Measurements from ENCODE around the gene SRMS.
"Not testable (repeated sequence)": the region's sequence is repeated elsewhere in the genome, so short reads cannot be mapped to it uniquely, and the experiment has no call there.

The SRMS gene

DNA sequence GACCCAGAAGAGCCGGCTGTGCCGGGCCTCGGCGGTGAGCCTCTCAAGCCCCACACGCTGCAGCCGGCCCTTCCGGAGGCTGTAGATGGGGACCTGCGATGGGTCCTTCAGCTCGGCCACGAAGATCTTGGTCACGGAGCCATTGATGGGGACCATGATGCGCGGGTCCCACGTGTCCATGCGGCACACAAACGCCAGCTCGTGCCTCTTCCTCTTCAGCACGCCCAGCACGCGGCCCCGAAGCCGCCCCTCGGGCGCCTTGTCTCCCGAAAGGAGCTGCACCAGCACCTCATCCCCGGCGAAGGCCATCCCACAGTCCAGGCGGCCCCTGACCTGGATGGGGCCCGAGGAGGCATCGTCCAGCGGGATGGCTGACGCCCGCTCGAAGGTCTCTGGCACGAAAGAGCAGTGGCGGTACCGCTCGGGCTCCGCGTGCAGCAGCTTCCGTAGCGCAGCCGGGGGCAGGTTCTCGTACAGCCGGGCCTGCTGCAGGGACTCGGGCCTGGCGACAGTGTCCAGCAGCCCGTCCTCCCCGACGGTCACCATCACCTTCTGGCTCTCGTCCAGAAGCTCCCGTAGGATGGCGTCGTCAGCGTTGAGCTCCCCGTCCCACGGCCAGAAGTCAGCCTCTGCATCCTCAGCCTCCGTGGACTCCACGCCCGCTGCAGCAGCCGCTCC is 17.6 kb upstream of the SRMS start:
- no peak for DNase-seq

GRCh38 chr20:63564036-63564810 is 16.7 kb upstream of the SRMS start:
- DNase-seq, result no peak

DNA sequence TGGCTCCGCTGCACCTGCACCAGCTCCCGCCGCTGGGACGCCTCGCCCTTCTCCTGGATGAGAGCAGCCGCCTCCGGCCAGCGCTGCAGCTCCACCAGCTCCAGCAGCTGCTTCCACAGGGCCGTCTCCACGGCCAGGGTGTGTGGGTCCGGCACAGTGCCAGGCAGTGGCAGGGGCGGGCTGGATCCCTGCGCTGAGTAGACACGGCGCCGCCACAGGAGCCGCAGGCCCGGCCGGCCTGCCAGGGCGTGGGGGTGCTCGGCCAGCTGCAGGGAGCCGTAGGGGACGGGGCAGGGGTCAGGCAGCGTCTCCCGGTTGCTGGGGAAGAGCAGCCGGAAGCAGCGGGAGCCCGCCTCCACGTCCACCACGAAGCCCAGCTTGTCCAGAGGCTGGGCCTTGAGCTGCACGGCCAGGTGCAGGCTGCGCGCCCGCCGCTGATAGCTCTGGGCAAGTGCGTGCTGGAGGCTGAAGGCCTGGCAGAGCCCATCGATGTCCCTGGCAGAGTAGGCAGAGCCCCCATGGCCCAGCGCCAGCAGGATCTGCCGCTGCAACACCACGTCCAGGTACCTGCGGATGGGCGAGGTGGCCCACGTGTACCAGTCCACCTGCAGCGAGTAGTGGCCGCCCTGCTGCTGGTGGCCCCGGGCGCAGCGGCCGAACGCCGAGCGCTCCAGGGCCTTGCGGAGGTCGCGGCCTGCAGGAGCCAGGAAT is 15.8 kb upstream of the SRMS start:
- DNase-seq, result no peak

DNA sequence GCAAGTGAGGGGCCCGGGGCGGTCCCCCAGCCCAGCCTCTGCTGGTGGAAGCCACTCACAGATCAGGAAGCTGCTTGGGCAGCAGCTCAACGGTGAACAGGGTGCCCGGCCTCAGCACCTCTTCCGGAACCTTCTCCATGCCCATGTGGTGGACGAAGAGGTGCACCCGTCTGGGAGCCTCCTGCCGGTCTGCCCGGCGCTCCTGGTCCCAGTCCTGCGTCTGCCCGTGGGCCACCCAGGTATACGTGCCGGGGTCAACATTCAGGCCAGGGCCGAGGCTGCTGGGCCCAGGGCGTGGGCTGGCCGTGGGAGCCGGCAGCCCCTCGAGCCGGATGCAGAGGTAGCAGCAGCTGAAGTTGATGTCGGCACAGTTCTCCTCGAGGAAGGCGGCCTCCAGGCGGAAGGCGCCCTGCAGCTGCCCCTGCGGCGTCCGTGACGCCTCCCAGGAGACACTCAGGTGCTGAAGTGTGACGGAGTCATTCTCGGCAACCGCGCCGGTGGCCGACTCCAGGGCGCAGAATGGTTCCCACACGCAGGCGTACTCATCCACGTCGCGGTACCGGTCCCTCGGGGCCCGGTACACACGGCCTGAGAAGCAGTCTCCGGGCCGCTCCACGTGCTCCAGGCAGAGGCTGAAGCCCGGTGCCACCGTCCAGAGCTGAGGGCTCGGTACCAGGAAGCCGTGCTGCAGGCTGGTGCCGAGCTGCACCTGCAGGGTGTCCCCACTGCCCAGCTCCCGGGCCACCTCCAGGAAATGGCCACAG is 15.1 kb upstream of the SRMS start:
- DNase-seq, result no peak

DNA sequence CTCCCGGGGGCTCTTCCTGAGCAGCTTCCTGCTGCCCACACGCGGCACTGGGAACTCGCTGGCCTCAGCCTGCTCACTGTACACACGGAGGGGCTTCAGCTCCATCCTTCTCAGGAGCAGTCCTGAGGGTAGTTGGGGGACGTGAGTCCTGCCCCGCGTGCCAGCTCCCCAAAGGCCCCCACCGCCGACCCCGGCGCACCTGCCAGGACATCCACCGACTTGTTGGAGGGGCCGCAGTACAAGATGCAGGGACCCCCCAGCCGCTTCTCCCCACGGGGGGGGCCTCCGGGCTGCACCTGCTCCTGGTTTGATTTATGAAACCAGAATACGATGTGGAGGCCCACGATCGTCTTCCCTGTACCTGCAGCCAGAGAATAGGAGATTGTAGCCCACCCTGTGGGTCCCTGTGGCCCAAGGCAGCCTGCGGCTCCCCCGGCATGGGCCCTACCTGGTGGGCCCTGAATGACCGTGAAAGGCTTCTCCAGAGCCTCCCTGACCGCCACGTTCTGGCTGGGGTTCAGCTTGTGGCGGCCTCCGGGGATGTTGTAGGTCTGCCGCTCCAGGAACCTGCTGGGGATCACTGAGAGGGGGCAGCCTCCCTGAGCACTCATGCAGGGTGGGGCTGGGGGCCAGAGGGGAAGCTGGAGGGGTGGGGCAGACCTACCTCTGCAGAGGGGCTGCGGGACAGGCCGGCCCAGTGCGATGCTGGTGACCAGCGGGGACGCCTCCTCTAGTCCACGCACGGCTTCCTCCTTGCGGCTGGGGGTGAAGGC is 14.3 kb upstream of the SRMS start:
- no peak for DNase-seq

DNA sequence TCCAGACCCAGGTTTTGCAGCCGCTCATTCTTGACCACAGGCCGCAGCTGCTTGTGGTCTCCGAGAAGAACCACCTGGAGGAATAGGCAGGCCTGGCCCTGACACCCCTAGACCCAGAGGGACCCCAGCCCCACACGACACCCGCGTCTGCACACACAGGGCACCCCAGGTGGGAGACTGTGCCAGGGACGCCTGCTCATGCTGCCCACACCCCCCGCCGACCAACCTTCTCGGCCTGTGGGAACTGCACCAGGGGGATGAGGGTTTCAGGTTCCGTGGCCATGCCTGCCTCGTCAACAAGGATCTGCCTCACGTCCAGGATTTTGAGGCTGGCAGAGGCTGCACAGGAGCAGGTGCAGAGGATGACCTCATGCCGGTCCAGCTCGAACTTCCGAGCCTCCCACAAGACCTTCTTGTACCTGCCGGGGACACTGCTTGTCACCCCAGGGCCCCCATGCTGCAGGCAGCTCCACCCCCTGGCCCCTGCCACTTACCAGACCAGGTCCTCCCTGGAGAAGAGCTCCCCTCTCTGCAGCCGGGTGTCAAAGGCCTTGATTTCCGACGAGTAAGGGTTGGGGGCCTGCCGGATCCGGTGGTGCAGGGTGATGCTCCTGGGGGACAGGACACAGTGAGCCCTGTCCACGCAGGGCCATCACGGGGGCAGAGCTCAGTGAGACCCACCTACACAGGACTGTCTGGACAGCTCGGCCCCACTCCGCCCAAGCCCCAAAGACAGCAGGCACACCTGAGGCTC is 13.5 kb upstream of the SRMS start:
- no peak for DNase-seq

DNA sequence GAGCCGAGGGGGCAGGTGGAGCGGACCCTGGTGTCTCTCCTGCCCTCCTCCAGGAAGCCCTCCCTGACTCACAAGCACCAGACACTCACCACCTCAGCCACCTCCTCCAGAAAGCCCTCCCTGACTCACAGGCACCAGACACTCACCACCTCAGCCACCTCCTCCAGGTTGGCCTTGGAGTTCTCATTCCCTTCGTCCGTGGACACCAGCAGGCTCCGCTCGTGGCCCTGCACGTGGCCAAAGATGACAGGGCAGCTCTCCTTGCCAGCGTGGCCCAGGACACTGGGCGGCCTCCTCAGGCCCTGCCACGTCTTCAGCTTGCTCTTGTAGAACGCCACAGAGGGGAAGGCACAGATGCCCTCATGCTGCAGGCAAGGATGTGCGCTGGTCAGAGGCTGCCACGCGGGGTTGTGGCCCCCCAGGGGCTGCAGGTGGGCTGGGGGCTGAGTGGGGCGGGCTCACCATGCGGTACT is 12.8 kb upstream of the SRMS start:
- DNase-seq, result no peak

GRCh38 chr20:63559485-63560332 is 12.2 kb upstream of the SRMS start:
- DNase-seq, result not testable (repeated sequence)

GRCh38 chr20:63558804-63559484 is 11.4 kb upstream of the SRMS start:
- no peak for DNase-seq

DNA sequence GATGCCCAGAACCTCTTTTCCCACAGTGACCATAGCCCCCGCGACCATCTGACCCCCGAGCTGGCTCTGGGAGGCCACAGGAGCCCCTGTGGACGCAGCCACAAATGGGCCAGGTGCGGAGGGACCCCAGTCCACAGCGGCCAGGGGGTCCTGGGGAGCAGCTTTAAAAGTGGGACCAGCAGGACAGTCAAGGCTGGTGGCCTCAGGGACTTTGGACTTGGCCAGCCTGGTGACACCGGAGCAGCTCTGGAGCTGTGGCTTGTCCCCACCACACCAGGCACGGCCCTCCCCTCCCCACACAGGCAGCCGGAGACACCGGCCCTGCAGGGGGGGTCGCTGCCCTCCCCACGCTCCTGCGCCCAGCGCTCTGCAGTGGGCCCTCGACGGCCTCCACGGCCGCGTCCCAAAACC is 9.9 kb upstream of the SRMS start:
- DNase-seq, result no peak

- no peak for DNase-seq
These were observed 9.4 kb upstream of the SRMS start for GRCh38 chr20:63556873-63557478.

DNA sequence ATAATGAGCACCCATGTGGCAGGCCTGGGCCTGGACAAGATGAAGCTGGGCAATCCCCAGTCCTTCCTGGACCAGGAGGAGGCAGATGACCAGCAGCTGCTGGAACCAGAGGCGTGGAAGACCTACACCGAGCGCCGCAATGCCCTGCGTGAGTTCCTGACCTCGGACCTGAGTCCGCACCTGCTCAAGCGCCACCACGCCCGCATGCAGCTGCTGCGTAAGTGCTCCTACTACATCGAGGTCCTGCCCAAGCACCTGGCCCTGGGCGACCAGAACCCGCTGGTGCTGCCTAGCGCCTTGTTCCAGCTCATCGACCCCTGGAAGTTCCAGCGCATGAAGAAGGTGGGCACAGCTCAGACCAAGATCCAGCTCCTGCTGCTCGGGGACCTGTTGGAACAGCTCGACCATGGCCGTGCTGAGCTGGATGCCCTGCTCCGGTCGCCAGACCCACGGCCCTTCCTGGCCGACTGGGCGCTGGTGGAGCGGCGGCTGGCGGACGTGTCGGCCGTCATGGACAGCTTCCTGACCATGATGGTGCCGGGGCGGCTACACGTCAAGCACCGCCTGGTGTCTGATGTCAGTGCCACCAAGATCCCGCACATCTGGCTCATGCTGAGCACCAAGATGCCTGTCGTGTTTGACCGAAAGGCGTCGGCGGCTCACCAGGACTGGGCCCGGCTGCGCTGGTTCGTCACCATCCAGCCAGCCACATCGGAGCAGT is 8.3 kb upstream of the SRMS start:
- no peak for DNase-seq

DNA sequence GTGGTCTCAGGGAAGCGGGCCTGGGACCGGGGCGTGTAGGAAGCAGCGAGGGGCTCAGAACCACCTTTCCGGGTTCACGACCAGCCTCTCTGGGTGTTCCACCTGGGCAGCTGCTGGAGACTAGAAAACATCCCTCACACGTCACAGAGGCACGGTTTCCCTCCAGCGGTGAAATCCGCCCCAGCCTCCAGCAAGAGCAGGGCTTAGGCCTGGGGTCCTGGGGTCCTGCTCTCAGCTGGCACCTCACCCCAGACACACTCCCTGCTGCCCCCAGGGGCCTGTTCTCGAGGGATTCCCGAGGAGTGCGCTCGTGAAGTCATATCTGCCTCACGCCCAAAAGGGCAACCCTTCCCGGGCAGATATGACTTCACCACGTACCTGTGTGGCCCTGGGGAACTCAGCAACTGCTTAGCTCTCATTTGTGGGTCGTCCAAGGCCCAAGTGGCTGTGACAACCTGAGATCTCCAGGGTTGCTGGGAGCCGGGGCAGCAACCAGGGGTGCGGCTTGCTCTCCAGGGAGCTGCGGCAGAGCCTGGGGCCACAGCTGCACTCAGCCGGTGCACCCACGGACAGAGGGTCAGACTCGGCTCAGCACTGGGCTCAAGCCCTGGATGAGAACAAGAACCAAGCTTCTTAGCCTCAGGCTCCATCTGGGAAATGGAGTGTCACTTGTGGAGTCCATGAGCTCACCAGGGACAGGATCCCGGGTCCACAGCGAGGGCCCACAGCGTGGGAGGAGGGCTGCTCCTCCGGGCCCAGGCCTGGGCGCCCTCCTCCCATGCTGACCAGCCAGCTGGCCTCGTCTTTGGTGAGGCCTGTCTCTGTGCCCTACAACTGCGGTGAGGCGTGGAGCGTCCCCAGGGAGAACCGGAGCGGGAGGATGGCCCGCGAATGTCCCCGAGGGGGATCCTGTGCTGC is 7.1 kb upstream of the SRMS start:
- no peak for DNase-seq

GRCh38 chr20:63553933-63554290 is 6.4 kb upstream of the SRMS start, which contains the start of gene FNDC11:
FNDC11 (plus strand) TSS chr20:63554159; CDS start chr20:63555664, 1,505 bp downstream.
- DNase-seq, result no peak

GRCh38 chr20:63553251-63553932 is 5.8 kb upstream of the SRMS start:
- DNase-seq, result no peak

GRCh38 chr20:63552481-63553249 is 5.1 kb upstream of the SRMS start:
- no peak for DNase-seq
